Measurements from ENCODE around the gene GLT6D1.

The GLT6D1 gene

DNA sequence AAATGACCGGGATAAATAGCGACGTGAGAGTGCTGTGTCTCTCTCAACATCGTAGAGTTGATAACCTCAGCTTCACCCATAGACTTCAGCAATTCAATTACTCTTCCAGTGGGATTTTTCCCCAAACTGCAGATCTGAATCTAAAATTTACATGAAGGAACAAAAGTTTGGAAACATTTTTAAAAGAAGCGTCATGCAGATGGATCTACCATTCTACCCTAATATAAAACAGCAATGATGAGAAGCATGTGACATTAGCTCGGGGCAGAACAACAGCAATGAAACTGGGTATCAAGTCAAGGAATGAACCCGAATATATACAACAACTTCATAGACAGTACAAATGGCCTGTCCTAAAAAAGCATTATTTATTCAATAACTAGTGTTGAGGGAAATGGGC, 18.8 kb downstream of the GLT6D1 start:
- no peak for DNase-seq

DNA sequence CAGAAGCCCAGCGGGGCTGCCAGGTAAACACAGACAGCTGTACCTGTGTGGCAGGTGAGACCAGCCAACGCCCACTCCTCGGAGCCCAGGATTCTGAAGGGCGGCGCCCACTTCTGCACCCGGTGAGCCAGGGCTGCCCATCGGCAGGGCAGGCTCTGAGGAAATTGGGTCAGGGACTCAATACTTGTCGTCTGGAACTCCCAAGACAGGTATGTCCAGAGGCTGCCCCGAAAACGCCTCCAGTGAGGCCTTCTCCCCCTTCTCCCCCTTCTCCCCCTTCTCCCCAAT, 19.8 kb downstream of the GLT6D1 start:
- no peak for DNase-seq

DNA sequence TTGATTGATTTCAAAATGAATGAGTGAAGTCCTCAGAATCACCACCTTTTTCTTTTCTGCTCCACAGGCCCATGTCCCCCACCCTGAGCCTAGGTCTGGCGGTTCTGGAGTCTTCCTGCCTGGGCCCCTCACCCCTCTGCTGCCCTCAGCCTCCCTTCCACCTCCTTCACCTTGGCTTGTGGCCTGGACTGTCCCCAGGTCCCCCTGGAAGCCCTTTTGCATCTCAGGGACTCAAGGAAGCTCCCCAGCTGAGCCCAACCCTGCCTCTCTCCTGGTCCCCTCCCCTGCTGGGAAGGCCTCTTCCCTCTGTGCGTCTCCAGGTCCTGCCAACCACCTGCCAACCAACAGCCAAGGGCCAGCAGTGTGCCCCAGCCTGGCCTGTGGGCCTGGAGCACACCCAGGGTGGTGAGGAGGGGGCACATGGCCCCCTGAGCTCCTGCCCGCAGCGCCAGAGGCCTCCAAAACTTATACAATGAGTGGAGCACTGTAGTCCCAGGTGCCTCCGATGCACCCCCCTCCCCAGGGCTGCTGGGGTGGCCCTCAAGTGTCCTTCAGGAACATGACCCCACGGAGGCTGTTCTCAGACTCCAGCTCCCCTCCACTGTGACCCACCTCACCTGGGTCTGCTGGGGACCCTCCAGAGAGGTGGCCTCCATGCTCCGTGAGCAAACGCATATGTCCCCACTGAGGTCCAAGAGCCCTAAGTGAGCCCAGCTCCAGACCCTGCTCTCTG, 20.3 kb downstream of the GLT6D1 start:
- no peak for DNase-seq

DNA sequence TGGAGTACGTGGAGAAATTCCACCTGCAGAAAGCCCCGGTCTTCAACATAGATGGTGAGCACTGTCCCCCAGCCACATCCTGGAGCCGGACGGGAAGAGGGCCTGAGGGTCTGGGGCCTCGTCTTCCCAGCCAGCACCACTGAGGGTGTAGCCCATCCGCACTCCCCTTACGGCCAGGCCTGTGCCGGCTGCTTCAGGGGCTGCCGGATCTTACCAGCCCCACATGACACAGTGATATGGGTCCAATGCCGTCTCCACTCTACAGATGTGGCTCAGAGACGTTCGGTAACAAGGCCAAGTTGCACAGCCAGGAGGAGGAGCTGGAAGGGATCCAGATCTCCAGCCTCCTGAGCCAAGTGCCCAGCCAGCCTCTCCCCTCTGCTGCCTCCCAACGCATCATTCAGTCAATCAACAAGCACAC, 21.3 kb downstream of the GLT6D1 start:
- DNase-seq, result no peak

DNA sequence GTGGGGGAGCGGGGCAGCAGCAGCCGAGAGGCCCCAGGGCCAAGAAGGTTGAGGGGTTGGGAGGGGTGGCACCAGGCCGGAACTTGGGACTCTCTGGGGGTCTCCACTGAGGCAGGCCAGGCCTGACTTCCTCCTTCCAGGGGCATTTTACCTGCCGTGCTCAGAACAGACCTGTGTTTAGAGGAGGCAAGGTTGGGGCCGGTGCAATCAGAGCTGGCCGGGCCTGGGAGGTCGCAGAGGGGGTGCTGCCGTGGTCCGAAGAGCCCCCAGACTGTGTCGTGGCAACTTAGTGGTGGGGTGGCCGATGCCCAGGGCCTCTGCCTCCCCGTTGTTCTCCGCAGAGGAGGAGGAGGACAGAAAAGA, 21.8 kb downstream of the GLT6D1 start:
- DNase-seq, result no peak

DNA sequence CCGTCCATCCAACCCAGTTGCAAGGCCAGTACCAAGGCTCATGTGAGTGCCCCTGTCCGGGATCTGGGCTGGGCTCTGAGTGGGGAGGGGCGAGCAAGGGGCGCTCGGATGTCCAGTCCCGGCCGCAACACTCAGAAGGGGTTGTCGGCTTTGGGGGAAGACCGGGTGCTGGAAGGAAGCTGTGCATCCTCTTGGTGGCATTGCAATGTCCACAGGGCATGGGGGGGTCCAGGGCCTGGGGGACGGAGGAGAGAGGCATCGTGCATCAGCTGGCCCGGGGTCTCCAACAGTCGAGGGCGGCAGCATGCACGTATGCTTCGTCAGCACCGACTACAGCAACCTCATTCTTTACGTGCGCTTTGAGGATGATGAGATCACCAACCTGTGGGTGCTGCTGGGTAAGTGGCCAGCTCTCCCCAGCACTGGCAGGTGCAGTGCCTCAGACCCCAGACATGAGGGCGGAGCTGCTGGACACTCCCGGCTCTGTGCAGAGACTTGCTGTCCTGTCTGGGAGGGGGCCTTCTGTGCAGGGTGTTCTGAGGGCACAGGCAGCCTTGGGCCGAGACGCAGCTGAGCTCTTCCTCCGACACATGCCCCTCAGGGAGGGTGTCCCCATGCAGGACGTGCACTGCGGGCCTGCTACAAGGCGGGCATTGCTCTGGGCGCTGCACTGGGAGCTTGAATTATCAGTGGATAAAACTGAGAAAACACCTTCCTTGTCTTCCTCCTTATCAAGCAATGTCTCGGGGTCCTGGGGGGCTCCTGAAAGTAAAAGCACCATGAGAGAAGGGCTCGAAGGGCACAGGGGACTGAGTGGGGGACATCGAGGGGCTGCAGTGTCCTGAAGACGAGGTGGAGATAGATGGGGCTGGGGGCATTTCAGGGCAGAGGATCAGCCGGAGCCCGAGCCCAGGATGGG, 22.5 kb downstream of the GLT6D1 start:
- no peak for DNase-seq

DNA sequence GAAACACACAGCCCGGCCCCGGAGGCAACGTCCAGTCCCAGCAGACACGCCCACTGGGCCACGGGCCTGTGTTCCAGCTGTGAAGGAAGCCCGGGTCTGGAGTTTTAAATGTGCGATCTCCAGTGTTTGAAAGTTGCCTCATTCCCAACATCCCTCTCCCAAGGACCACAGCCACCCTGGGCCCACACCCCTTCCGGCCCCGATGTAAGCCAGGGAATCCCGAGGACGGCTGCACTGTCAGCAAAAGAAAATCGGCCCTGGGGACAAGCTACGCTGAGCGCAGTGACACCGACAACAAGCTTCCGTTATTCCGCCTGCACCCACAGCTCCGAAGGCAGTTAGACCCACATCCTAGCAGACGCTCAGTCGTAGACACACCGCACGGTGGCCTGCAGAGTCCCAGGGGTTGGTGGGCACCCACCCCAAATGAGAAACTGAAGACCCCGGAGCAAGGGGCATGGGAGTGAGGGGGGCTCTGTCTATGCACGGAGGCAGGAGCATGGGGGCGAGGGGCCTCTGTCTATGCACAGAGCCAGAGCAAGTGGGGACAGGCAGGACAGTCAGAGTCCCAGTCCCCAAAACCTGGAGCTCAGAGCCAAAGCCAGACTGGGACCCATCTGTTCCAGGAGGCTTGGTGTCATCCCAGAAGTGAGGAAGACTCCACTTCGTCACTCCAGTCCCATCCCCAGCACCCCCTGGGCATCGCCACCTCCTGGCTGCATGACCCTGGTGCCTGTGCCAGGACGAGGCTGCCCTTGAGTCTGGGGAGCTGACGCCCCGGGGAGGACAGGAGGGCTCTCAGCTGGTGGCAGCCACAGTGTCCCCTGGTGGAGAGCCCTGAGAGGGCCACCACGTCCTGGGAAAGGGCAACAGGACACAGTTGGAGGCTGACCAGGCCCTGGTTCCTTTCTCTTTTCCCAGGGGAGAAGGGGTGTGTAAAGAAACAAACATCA, 23.4 kb downstream of the GLT6D1 start:
- DNase-seq, result no peak

DNA sequence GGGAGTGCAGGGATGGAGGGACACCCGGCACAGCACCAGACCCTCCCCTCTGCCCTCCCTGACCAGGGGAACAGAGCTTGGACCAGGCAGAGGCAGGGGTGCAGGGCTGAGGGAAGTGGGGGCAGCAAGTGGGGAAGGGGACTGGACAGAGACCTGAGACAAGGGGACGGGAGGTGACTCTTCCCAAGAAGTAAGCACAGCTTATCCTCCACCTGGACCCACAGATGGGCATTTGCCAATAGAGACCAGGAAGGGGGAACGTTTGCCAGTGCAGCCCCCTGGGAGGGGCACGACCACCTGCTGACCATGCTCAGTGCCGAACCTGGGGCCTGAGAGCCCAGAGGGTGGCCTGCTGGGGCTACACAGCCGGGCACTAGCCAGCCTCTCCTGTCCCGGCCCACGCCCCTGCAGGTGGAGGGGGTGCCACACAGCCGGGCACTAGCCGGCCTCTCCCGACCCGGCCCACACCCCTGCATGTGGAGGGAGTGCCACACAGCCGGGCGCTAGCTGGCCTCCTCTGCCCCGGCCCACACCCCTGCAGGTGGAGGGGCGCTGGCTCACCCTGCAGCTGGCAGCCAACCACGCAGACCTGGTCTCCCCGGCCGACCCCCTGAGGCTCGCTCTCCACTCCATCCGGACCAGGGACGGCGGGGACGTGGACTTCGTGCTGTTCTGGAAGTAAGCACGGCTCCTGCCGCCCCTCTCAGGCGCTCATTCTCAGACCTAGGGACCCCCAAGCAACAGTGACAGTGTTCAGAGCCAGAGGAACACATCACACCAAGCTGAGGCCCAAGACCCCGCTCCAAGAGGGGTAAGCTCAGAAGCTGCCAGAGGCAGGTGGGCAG, 24.3 kb downstream of the GLT6D1 start:
- DNase-seq, result no peak

DNA sequence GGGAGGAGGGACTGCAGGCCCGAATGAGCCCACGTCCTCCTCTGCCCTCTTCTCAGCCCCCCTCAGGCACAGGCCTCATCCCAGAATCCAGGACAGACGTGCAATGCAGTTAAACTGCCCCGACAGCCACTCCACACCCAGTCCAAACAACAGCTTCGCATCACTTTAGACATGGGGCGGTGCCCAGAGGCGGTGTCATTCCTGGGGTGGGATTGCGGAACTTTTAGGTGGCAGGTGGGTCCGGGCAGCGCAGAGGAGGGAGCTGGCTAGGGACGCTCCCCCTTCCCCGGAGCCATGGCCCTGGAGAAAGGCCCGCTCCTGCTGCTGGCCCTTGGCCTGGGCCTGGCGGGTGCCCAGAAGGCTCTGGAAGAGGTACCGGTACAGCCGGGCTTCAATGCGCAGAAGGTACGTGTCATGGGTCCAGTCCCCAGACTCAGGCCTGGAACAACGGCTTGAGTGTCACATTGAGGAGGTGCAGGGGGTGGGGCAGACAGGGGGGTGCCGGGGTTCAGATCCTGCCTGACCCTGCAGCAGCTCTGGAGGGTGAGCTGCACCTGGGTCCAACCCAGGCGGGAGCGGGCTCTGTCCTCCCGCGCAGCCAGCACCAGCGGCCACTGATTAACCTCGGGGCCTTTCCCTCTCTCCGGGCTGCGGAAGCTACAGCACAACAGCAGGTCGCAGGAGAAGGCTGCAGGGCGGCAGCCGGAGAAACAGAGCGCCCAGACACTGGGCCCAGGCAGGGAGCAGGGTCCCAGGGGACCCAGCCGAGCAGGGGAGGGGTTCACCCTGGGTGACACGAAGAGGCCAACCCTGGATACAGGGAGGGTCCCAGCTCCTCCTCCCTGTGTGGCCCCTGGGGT, 25.2 kb downstream of the GLT6D1 start:
- no peak for DNase-seq

DNA sequence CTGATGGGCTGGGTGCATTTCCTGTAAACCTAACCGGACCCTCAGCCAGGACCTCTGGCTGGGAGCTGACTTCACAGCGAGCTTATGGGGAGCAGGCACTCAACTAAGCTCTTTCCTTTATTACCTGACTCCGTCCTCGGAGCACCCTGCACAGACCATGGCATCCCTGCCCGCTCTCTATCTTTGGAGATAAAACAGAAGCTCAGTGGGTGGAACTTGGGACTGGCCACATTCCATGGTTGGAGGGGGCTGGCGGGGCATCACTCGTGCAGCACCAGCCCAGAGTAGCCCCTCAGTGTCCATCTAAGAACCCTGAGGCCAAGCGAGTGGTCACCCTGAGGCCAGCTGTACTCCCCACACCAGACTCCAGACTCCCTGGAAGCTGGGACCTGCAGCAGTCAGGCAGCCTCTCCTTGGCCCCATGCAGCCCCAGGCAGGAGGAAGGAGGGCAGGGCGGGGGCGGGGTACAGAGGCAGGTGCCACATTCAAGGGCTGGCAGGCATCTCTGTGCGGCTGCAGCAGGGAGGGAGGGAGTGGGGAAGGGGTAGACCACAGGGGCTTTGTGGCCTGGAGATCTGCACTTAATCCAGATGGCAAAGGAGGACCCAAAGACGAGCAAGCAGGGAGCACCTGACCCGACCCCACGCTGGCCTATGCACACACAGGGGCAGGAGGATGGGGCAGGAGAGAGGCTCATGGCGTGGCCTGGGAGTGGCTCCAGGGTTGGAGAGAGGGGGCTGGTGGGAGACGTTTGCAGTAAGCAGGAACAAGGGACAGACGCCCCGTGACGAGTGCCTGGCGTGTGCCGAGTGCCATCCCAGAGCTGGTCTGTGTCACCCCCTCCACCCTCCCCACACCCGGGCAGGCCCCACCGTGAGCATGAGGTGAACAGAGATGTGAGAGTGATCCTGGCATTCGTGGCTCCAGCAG, 26.1 kb downstream of the GLT6D1 start:
- no peak for DNase-seq

DNA sequence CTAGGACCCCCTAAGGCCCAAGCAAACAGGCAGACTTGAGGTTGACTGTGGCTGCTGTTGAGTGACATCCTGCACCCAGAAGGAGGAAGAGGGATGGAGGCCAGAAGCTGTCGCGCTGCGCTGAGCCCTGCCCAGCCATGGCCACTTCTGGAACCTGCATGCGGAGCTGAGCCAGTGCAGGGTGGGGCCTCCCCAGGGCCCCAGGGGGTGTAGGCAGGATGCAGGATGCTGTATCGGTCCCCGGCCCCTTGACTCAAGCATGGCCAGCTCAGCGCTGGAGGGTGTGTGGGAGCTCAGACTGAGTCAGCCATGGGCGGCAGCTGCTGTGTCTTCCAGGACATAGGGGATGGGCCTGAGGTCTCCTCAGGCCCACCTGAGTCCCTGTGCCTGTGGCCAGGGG, 26.9 kb downstream of the GLT6D1 start:
- DNase-seq, result no peak

DNA sequence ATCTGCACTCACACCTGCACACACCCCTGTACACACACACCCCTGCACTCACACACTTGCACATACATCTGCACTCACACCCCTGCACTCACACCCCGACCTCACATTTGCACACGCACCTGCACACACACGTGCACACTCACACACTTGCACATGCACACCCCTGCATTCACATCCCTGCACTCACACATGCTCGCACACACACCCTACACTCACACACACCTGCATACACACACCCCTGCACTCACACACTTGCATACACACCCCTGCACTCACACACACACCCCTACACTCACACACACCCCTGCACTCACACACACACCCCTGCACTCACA, 27.5 kb downstream of the GLT6D1 start:
- no peak for DNase-seq

DNA sequence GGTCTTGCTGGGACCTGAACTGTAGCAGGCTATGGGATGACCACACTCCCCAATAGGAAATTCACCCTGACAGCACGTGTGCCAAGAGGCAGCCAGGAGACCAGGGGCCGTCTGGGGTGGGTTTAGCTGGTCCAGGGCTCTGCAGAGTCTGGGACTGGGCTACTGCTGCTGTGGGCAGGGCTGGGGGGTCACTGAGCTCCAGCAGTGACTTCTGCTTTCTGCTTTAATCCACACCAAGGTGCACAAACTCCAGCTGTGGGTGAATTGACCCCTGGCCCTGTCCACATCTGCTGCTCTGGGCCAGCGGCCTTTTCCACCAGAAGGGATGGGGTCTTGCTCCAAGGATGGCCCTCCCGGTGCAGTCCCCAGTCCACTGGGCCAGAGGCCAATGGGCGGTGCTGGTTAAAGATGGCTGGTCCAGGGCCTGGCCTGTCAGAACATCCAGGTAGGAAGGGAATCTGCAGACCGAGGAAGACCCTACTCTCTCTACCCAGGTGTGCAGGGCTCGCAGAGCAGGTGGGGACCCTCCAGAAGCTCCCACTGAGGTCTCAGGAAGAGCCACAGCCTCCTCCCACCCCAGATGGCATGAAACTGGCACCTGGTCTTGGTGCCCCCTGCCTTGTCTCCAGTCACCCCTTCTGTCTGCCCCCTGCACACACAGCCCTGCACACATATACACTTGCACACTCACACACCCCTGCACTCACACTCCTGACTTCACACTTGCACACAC, 28.0 kb downstream of the GLT6D1 start:
- no peak for DNase-seq

DNA sequence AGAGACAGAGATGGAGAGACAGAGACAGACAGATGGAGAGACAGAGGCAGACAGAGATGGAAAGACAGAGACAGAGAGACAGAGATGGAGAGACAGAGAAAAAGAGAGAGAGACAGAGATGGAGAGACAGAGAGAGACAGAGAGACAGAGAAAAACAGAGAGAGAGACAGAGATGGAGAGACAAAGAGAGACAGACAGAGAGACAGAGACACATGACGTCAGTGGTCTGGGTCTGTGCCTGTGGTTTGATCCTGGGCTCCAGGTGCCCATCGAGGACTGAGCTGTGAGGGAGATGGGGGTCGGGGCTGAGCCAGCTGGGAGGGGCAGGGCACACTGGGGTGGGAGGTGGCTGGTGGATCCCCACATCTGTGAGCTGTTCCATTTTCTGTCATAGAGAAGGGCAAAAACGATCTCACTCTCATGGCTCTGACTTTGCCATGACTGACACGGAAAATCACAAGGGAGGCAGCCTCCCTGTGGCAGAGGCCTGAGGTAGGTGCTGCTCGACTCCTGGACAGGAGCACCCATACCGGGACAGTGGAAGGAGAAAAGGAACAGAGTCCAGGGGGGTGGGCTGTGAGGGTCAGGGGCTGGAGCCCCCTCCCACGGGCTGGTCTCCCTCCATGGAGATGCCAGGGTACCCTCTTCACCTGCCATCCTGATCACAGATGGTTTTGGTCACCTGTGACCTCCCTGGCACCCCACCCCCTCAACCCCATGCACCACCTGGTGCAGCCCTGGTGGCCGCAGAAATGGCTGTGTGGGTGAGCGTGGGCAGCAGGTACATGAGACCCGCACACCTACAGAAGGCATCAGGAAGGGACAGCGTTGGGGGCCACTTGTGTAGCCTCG, 28.8 kb downstream of the GLT6D1 start:
- DNase-seq, result no peak

DNA sequence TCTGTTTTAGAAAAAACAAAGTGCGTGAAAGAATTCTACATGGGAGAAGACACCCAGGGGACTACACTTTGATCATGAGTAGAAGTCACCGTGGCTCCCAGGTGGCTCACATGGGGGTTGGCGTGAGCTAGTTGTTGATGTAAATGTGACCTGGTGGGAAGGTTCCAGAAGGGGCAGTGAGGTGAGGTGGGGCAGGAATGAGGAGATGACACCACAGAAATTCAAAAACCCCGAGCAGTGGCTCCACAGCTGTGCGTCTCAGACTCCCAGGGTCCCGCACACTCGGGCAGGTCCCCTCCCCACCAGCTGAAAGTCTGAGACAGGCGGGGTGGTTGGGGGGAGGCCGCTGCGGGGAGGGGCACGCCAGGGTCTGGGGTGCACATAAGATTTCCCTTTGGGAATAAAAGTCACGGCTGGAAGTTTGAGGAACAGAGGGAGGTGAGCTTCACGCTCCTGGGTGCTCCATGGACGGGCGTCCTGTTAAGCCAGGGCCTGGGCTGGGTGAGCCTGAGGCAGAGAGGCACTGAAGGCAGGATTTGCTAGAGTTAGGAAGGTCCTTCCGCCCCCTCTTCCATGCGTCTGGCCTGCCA, 29.9 kb downstream of the GLT6D1 start:
- no peak for DNase-seq

DNA sequence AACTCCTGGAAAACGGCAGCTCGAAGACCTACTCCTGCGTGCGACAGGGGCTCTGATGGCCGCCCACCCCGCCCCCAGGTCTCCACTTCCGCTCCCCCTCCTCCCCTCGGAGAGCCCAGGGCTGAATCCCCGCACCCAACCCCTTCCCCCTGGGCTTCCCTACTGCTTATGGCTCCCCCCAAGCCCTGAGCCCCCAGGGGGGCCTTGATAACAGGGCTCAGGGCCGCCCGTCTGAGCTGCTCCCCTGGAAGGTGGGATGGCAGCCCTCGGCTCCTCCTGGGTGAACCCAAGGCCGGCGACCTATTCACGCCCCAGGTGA, 30.4 kb downstream of the GLT6D1 start:
- no peak for DNase-seq

DNA sequence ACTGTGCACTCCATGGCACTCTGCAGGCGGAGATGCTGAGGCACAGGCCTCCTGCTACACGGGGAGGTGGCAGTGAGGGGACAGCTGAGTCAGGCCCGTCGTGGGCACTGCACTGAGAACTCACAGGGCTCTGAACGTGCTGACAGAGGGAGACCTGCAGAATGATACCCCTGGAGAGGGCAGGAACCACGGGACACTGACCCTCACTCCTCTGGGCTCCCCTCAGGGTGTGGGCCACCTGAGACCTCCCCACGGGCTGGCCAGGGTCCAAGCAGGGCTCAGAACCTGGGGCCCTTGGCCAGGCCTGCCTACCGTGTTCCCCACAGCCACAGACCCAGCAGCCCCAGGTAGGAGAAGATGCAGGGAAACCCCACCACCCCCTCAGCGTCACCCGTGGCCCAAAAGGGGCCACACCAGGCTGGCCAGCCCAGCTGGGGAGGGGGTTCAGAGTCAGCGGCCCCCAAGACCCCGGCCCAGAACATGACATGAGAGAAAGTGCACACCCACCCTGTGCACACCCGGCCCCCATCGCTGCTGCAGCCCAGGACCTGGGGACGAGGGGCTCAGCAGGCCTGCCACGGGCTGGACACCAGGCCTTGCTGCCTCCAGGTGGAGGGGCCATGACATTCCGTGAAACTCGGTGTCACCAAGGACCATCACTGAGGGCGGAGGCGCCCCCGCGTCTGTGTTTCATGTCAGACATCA, 30.9 kb downstream of the GLT6D1 start:
- DNase-seq, result no peak

Measured in CD4-positive, alpha-beta T cell treated with Interleukin-10 for 1 hour (primary cell).